Measurements from ENCODE around the gene AURKAIP1.
"Not testable (repeated sequence)": the region's sequence is repeated elsewhere in the genome, so short reads cannot be mapped to it uniquely, and the experiment has no call there.

Gene AURKAIP1

GRCh38 chr1:1421147-1421906 is 46.3 kb upstream of the AURKAIP1 start, which contains the start of gene ANKRD65:
ANKRD65 (minus strand) TSS chr1:1421276; CDS start chr1:1421005, 271 bp downstream.
- CTCF ChIA-PET: no interaction called here
- DNase-seq (ENCODE audit: extremely low spot score): no peak
- no peak for TF ChIP-seq LEF1 (IDR thresholded peaks at IDR 0.05; ENCODE audit: borderline replicate concordance)
- no peak for TF ChIP-seq FOXA1 (IDR thresholded peaks at IDR 0.05)
- TF ChIP-seq ZNF384 (IDR thresholded peaks at IDR 0.05): no peak
- TF ChIP-seq L3MBTL2 (conservative IDR thresholded peaks at IDR 0.05): no peak
- TF ChIP-seq SP1 (IDR thresholded peaks at IDR 0.05): no peak
- TF ChIP-seq SUZ12 (IDR thresholded peaks at IDR 0.05): no peak
- no peak for TF ChIP-seq CTBP1 (IDR thresholded peaks at IDR 0.05; ENCODE audit: borderline replicate concordance)
- no peak for TF ChIP-seq PKNOX1 (IDR thresholded peaks at IDR 0.05)
- TF ChIP-seq ELF4 (IDR thresholded peaks at IDR 0.05): no peak
- no peak for TF ChIP-seq BHLHE40 (IDR thresholded peaks at IDR 0.05; ENCODE audit: borderline replicate concordance)
- TF ChIP-seq TARDBP (IDR thresholded peaks at IDR 0.05): no peak
- TF ChIP-seq NFRKB (IDR thresholded peaks at IDR 0.05): no peak
- POLR2A ChIA-PET: interaction anchor here (1.1 kb wide), 2 partner anchors 14 to 22 kb away, joined by 3 to 5 read pairs; partner anchors contain the start of gene CCNL2

GRCh38 chr1:1420654-1421141 is 45.7 kb upstream of the AURKAIP1 start:
- CTCF ChIA-PET: no interaction called here
- DNase-seq (ENCODE audit: extremely low spot score): no peak
- POLR2A ChIA-PET: interaction anchor here (1.1 kb wide), 1 partner anchor 13 kb away, joined by 5 read pairs; no protein-coding TSS in a partner anchor
- TF ChIP-seq CTBP1 (IDR thresholded peaks at IDR 0.05; ENCODE audit: borderline replicate concordance) (no peak), HDGF (IDR thresholded peaks at IDR 0.05; ENCODE audit: borderline replicate concordance) (no peak)

GRCh38 chr1:1419813-1420653 is 45.0 kb upstream of the AURKAIP1 start:
- no peak for DNase-seq (ENCODE audit: extremely low spot score)
- TF ChIP-seq ELF4 (IDR thresholded peaks at IDR 0.05) (no peak), CTBP1 (IDR thresholded peaks at IDR 0.05; ENCODE audit: borderline replicate concordance) (no peak), L3MBTL2 (conservative IDR thresholded peaks at IDR 0.05) (no peak), LEF1 (IDR thresholded peaks at IDR 0.05; ENCODE audit: borderline replicate concordance) (no peak), NFRKB (IDR thresholded peaks at IDR 0.05) (no peak), ZNF384 (IDR thresholded peaks at IDR 0.05) (no peak), ARNT (IDR thresholded peaks at IDR 0.05) (no peak), HDGF (IDR thresholded peaks at IDR 0.05; ENCODE audit: borderline replicate concordance) (no peak), FOXK2 (IDR thresholded peaks at IDR 0.05) (no peak), FOXM1 (IDR thresholded peaks at IDR 0.05; ENCODE audit: borderline replicate concordance) (no peak), SUZ12 (IDR thresholded peaks at IDR 0.05) (no peak), SP1 (IDR thresholded peaks at IDR 0.05) (no peak), PKNOX1 (IDR thresholded peaks at IDR 0.05) (no peak), BHLHE40 (IDR thresholded peaks at IDR 0.05; ENCODE audit: borderline replicate concordance) (no peak), FOXA1 (IDR thresholded peaks at IDR 0.05) (no peak), TARDBP (IDR thresholded peaks at IDR 0.05) (no peak)
- ChIA-PET POLR2A (no interaction called here), CTCF (no interaction called here)

GRCh38 chr1:1419363-1419812 is 44.4 kb upstream of the AURKAIP1 start:
- no peak for DNase-seq (ENCODE audit: extremely low spot score)
- CTCF ChIA-PET: no interaction called here
- POLR2A ChIA-PET: interaction anchor here (1.0 kb wide), 1 partner anchor 17 kb away, joined by 3 read pairs; no protein-coding TSS in a partner anchor
- TF ChIP-seq BHLHE40 (IDR thresholded peaks at IDR 0.05; ENCODE audit: borderline replicate concordance) (no peak), FOXK2 (IDR thresholded peaks at IDR 0.05) (no peak), SUZ12 (IDR thresholded peaks at IDR 0.05) (no peak), SP1 (IDR thresholded peaks at IDR 0.05) (no peak), FOXA1 (IDR thresholded peaks at IDR 0.05) (no peak), TARDBP (IDR thresholded peaks at IDR 0.05) (no peak), ELF4 (IDR thresholded peaks at IDR 0.05) (no peak), CTBP1 (IDR thresholded peaks at IDR 0.05; ENCODE audit: borderline replicate concordance) (no peak), LEF1 (IDR thresholded peaks at IDR 0.05; ENCODE audit: borderline replicate concordance) (no peak), FOXM1 (IDR thresholded peaks at IDR 0.05; ENCODE audit: borderline replicate concordance) (no peak)

GRCh38 chr1:1418464-1419362 is 43.7 kb upstream of the AURKAIP1 start:
- DNase-seq (ENCODE audit: extremely low spot score): no peak
- POLR2A ChIA-PET: interaction anchor here (1.0 kb wide), 1 partner anchor 16 kb away, joined by 3 read pairs; no protein-coding TSS in a partner anchor
- CTCF ChIA-PET: no interaction called here

GRCh38 chr1:1417825-1418463 is 42.9 kb upstream of the AURKAIP1 start:
- CTCF ChIA-PET; DNase-seq (ENCODE audit: extremely low spot score); POLR2A ChIA-PET: not testable (repeated sequence)

More at GRCh38 chr1:1418464-1419362, 43.7 kb upstream of the AURKAIP1 start:
- TF ChIP-seq FOXK2 (IDR thresholded peaks at IDR 0.05) (no peak), HDGF (IDR thresholded peaks at IDR 0.05; ENCODE audit: borderline replicate concordance) (no peak), L3MBTL2 (conservative IDR thresholded peaks at IDR 0.05) (no peak), SUZ12 (IDR thresholded peaks at IDR 0.05) (no peak), BHLHE40 (IDR thresholded peaks at IDR 0.05; ENCODE audit: borderline replicate concordance) (no peak), TARDBP (IDR thresholded peaks at IDR 0.05) (no peak), NFRKB (IDR thresholded peaks at IDR 0.05) (no peak), CTBP1 (IDR thresholded peaks at IDR 0.05; ENCODE audit: borderline replicate concordance) (no peak), ELF4 (IDR thresholded peaks at IDR 0.05) (no peak), FOXM1 (IDR thresholded peaks at IDR 0.05; ENCODE audit: borderline replicate concordance) (no peak), FOXA1 (IDR thresholded peaks at IDR 0.05) (no peak), LEF1 (IDR thresholded peaks at IDR 0.05; ENCODE audit: borderline replicate concordance) (no peak), ZNF384 (IDR thresholded peaks at IDR 0.05) (no peak), SP1 (IDR thresholded peaks at IDR 0.05) (no peak), PKNOX1 (IDR thresholded peaks at IDR 0.05) (no peak), ARNT (IDR thresholded peaks at IDR 0.05) (no peak)

- DNase-seq (ENCODE audit: extremely low spot score); CTCF ChIA-PET; POLR2A ChIA-PET: not testable (repeated sequence)
These were observed 42.4 kb upstream of the AURKAIP1 start for GRCh38 chr1:1417396-1417795.

All from HEK293T (cell line).